HT1080 (cell line): ENCODE data around the gene KIF6. TPM values are rescaled to one million over a fixed set of nuclear protein-coding genes. Genes with fewer than 3 reads are reported as not detected.

Source experiments
- DNase-seq: peaks from one replicate; pipeline ENCODE4 v3.0.0-alpha.2; 2015; ENCODE audit warnings: low read depth
- total RNA-seq: library from RNA; depleted of rRNA; stranded (reverse); fragments of >200 nt; shearing (Covaris generic); gene quantifications from 2 replicates; pipeline ENCODE4 v1.2.3, GENCODE V29; 2014

Gene KIF6
- total RNA-seq, 1 experiment from 2014 or later = 2.9 TPM

DNA sequence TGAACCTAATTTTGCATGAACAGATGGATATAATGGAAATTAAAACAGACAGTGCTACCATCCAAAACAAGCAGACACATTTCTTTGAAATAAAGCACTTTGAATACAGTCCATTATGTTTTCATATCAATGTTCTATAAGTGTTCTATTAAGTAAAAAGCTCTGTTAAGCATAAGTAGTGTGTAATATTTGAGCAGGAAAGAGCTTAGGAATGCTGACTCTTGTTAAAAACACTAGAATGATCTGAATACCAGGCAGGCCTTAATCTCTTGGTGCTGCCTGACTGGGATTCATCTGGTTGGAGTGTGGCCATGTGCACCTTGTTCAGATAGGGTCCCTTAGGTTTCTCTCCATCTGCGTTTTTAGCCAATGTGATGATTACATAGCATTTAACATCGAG, 130.9 kb downstream of the KIF6 start:
- DNase-seq = no peak

DNA sequence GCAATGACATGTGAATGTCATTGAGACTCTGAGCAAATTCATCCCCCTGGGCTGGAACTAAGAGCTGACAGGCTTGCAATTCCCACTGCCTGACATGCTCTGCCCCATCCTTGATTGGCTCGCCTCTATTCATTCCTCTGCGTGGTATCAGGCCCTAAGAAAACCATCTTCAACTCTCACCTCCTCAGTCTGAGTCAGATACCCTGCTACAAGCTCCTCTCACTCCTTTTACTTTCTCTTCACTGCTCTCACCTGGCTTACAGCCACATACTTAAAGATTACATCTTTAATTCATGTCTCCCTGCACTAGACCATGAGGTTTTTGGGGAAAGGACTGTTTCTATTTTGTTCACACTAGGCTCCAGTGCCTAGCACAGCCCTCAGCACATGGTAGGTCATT, 131.6 kb downstream of the KIF6 start:
- no peak for DNase-seq

DNA sequence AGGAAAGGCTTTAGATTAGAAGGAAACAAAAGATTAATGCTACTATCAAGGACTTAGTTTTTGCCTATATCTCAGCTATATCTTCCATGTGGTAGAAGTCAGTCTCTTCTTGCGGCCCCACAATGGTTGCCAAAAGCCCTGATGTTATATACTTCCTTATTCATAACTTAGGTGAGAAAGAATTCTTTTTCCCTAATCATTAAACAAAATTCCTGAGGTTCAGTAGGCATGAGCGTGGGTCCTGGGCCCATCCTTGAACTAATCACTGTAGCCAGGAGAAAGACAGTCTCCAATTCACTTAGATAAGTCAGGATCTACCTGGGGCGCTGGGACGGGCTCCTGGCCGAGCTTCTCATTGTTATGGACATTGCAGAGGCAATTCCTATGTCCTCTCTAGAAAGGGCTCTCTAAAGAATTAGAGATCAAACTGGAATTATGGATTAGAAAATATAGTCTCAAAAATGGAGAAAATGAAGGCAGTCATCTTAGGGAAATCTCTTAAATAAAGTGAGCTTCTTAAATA, 134.3 kb downstream of the KIF6 start:
- no peak for DNase-seq

DNA sequence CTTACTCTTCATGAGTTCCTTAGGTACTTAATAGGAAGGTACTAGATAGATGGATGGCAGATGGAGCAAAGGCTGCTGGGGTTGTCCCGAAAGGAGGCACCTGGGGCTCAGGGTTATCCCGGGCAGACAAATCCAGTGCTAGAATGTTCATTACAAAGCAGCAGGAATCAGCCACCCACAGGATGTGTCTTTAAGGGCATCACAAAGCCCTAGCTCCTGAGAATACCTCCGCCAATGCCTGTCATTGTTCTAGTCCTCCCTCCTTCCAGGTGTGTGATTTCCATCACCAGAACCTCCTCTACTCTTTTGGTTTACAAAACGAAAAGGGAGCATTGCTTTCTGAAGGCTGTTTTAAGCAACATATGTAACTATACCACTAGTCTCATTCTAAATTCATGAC, 138.1 kb downstream of the KIF6 start:
- no peak for DNase-seq

DNA sequence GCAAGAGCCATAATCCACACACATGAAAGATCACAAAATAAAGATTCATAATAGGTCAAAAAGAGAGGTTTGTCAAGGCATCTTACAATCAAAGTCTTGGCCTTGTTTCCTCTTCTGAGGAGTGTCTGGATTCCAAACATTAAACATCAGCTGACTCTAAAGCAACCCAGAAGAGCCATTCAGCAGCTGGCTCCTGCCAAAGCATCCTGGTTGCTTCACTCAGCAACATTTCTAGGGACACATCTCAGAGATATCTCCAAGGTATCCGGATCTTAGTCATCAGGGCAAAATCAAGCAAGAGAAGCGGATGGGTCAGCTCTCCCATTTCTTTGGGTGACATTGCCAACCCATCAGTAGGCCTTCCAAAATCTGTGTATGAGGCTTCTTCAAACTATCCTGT, 139.6 kb downstream of the KIF6 start:
- DNase-seq = no peak

DNA sequence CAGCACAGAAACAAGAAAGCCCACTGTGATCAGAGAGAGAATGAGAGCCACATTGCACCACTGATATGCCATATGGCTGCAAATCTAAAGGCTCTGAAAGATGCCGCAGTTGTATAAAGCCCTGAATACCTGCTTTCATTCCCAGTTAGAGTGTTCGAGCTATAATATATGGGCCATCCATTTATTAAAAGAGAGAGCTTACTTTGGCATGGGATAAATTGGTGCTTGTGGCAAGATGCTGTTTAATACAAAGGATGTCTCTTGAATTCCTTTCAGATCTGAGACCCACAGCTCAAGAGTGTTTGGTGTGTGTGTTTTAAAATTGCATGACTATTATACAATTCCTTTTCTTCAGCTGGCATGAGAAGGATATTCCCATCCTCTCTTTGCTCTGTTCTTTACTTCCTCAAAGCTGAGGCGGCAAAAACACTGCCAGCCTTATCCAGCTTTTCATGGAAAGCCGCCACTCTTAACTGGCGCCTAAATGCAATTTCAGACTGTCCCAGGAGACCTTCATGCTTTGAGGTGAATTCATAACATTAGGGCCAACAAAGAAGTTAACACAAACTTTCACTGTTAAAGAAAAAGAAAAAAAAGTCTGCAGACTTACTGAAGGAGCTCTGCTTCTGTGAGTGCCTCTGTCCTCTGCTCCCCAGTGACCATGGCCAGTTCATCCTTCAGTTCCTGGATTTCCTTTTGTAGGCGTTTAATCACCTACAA, 147.6 kb downstream of the KIF6 start:
- DNase-seq = no peak

DNA sequence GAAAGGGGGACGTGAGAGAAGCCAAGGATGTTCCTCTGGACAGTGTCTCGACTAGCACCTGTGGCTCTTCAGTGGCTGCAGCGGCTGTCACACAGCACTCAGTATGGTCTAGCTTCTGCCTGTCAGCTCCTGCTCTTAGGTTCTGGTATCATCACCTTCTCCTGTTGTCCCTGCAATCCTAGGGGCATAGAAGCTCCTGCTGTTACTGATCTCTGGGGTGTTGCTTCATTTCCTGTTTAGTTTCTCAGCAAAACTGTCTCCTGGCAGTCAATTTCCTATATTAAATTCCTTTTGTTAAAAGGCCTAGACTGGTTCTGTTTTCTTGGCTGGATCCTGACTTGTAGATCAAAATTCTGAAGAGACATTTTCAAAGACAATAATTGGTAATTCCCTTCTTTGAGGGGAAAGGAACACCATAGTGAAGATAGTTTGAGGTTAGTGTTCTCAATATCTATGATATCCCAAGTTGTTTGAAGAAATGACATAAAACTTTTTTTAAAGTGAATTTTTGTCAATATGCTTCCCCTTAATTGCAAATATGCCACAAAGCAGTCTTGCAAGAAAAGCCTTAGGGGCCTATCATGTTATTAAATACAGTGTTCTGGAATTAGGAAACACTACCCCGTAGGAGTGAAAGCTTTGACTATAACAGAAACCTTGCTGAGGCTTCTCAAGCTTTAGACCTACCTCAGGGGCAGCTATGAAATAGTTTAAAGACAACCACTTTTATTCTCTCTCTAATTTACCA, 148.5 kb downstream of the KIF6 start:
- no peak for DNase-seq

DNA sequence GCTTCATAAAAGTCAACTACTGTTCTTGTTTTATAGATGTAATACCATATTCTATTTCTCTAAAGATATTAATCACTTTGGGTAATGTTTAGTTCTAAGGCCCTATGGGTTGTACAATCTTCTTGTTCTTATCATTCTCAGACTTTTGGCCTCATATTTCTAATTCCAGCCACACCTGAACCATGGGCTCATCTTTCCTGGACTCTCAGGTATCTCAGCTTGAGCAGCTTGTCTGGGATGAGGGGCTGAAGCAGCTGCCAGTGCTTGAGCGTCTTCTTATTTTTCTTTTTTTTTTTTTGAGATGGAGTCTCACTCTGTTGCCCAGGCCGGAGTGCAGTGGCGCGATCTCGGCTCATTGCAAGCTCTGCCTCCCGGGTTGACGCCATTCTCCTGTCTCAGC, 150.2 kb downstream of the KIF6 start:
- DNase-seq = no peak

DNA sequence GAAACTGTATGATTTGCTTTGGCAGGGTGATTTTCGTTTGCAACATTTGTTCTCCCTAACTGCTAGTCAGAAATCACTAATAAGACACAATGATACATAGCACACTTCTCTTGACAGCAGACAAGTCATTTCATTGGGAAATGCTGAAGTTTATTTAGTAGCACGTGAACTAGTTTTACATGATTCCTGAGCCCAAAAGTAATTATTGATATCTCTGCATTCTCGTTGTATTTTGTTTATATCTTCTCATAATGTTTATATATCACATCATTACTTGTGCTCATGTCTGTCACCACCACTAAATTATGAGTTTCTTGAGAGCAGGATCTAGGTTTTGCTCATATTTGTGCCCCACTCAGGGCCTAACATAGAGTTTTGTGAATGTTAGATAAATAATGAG, 151.7 kb downstream of the KIF6 start:
- no peak for DNase-seq

DNA sequence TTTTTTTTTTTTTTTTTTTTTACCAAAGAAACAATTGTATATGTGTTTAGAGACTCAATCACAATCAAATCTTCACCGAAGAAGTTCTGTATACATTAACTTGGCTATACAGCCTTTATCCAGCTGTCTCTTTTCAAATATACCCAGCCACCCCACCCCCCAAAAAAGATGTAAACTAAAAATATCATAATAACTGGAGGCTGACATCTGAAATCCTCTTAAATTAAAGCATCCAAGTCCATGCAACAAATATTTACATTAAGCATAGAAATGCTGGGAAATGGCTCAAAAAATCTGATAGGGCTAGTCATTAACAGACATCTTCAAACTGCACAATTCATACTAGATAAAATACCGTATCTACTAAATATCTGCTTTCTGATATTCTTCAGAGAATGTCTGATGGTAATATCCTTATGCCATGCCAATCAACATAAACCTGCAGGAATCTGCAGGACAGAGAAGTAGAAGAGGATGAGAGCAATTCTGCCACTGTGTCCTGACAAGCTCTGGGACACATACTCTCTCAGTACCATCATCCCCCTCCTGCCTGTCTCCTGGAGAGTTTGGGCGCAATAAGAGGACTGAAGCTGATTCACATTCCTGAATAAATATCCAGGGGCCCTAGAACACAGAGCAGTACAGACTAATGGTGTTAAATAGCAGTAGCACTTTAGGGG, 152.4 kb downstream of the KIF6 start:
- DNase-seq = no peak

DNA sequence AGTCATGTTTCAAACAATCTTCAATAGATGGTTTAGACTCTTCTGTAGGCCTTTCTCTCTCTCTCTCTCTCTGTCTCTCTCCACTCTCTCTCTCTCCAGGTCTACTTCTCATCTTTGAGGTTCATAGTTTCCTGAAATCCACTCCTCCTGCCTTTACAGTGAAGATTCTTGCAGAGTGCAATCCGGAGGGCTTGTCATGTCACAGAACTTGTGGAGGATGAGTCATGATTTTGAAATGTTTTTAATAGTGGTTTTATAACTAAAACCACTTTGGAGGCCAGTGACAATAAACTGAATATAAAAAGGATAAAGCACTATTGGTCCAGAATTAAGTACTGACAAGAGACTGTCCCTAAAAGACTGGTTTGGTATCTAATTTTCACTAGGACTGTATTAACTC, 156.3 kb downstream of the KIF6 start:
- DNase-seq = peak; percentile 44

DNA sequence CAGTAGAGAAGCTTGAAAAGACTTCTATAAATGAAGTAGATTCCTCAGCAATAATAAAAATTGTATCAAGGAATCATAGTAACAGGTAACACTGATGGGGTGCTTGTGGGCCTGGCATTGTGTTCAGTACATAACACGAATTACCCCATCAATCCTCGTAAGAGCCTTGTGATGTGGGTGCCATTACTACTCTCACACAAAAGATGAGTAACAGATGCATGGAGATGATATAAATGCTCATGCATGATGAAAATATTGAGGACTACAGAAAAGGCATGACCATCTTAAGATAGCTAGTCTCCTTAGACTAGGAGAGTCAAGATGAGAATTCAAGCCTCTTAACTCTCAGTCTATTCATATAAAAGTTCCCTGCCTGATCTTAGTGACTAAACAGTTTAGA, 158.1 kb downstream of the KIF6 start:
- DNase-seq = no peak

DNA sequence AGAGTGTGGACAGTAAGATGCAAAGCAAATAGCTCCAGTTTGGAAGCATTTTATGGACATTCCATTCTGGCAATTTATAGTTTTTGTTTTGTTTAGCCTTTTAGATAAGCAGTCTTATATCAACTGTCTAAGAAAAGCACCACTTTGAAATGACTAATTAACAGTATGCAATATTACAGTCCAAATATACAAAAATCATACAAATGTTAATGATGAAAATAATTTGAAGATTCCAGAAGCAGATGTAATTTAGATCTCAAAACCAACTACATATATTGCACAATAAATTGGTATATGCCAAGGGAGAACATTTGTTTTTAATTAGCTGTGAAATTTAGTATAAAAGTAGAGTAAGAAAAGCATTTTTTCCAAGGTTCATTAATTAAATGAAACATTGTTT, 158.8 kb downstream of the KIF6 start:
- no peak for DNase-seq

DNA sequence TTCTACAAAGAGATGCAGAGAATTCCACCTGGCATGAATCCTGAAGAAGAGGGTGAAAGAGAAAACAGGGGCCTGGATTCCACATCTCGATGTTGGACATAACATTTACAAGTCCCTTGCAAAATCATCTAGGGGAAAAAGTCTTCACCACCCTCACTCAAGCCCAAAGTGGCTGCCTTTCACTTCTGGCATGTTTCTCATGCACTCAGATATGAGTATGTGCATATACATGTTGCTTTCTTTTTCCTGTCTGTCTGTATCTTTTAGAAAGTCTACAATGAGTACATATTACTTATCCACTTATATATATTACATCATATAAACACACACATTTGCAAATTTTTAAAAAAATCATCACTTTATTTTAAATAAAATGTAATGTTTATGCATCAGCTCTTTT, 159.3 kb downstream of the KIF6 start:
- no peak for DNase-seq

DNA sequence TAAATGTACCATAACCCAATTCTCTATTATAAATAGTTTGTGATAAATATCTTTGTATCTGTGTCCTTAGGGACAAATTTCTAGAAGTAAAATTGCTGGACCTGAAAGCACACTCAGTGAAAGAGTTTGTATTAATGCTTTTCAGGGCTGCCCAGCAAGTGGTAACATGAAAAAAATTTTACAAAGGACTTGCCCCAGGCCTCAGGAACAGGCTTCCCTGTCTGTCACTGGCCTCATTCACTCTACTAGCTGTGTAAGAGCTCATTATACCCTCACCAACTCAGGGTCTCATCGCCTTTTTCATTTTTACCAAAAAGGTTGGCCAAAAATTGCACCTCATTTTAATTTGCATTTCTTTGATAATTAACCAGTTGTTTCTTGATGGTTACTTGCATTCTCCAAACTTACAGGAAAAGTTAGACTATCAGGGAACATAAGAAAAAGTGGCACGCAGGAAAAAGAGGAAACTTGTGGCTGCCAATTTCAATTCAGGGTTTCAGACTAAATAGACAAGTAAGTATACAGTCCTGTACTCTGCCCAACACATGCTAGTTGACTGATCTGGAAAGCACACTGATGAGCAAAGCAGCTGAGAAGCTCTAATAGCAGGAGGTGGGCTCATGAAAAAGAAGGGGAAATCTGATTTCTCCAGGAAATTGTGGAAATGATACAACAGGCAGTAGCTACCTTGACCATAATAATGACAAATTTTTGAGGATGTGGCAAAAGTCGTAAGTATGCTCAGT, 161.5 kb downstream of the KIF6 start:
- DNase-seq = no peak

DNA sequence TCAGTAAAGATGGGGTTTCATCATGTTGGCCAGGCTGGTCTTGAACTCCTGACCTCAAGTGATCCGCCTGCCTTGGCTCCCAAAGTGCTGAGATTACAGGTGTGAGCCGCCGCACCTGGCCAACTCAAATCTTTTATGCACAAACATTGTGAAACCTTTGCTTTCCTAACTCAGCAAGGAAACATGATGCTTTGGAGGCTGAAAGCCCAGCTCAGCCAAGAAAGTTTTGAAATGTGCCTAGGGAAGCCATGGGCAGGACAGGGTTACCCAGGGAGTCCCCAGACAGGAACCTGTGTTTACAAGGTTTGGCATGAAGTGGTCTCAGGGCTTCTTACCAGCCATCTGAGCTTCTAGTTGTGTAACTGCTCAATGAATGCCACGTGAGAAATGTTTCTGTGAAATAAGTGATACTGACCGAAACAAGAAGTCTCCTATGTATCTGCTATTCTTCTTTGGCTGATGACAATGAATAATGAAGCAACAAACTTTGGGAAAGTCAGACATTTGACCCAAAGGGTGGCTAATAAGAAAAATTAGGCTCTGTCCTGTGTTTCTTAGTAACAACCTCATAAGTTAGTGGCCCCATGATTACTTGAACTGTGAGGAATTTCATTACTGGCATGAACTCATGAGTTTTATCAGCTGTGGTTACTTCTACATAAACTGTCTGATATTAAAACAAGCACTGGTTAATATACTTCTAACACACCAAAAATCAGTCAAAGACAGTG, 163.5 kb downstream of the KIF6 start:
- no peak for DNase-seq

DNA sequence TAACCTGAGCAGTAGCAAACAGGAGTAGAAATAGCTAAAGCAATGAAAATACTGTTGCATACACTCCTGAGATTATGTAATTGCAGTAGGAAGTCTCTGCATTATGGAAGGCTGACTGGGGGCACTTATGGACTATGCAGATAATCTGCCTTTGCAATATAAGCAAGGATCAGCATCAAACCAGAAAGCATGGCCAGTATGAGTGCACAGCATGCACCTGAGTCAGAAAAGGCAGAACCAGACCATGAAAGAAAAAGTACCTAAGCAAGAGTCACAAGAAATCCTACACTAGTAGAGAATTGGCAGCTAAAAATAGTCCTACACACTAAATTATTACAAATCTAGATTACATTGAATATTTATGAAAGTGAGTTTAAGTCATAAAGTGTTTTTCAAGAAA, 164.3 kb downstream of the KIF6 start:
- DNase-seq = no peak

DNA sequence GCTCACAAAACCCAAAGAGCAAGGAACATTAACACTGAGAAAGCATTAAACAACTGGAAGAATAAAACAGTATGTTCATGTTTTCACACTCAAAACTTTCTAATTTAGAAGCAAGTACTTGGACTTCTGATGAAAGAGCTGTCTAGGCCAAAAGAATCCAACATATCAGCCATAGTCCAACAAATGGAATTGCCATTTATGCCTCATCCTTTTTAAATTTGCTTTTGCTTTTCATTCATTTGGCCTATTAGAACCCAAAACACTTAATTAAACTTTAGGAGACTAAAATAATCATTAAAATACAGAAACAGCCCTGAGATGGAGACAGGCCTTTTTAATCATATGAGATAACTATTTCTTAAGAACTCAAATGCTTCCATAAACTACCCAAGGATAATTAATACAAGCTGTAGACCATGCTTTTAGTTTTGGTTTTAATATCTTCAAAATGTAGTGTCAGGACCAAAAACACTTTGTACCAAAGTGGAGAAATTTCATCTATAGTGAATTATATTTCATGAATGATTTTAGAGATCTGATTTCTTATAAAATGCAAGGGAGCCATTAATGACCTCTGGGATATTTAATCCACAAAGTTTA, 166.5 kb downstream of the KIF6 start:
- no peak for DNase-seq

DNA sequence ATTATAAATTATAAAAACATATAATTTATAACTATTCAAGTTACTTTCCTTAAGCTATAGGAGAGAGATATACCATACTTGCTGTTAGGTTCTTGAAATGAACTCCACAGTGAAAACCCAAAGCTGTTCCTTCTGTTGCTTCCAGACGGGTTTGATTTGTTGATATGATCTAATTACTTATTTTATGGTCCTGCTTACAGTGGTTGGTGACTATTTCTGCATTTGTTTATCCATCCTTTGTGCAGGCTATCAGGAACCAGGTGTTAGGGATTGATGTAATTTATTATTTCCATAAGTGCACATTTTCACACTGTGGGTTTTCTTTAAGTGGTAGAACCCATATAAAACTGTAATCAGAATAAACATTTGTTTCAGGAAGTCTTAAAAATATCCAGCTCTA, 167.1 kb downstream of the KIF6 start:
- DNase-seq = no peak

DNA sequence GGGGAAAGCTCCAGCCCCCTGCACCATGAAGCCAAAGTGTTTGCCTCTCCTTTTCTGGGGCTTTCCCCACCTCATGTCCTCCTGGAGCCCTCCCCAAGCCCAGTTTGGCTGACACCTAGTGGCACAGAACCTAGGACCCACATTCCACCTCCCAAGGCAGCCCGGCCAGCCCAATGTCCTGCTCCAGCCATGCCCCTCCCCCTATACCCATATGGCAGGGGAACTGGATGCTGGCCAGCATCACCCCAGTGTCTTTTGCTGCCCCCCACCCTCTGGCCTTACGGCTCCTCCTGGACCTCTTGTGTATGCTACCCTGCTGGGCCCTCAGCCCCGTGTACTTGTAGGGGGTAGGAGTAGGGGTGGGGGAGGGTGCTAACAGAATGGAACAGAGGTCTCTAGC, 170.1 kb downstream of the KIF6 start:
- DNase-seq = no peak
